ENCODE data around the gene KISS1. TPM values are rescaled to one million over a fixed set of nuclear protein-coding genes. Genes with fewer than 3 reads are reported as not detected.

The KISS1 gene
- total RNA-seq, 1 donor from 2014 or later = 1.2 TPM

- DNase-seq (ENCODE audit: low read depth in 2 of 2) = no peak
Observed at GRCh38 chr1:204141131-204141530, 55.2 kb downstream of the KISS1 start.

Other genes starting within 250 kb of the KISS1 start
- 7.4 and 8.9 TPM in 2 replicates for gene SOX13, start 123.4 kb downstream of the KISS1 start, total RNA-seq
- 13.0 and 13.6 TPM in 2 replicates for gene ETNK2, start 44.4 kb downstream of the KISS1 start, total RNA-seq
- gene REN, start 30.2 kb downstream of the KISS1 start, total RNA-seq = 0.13 TPM in 1 of 2 replicates, not detected in the other
- gene GOLT1A, start 17.5 kb upstream of the KISS1 start, total RNA-seq = 0.13 TPM in 1 of 2 replicates, not detected in the other
- 0.89 and 1.5 TPM in 2 replicates for gene PLEKHA6, start 163.4 kb upstream of the KISS1 start, total RNA-seq
- 17.5 and 21.1 TPM in 2 replicates for gene PPP1R15B, start 215.3 kb upstream of the KISS1 start, total RNA-seq